Uterus (tissue), 2 donors: ENCODE measurements around the gene HPCAL4.

Experiments used
- CTCF ChIP-seq, 4 experiments: fragments of 200-600 bp in 2 of 4; fragments of 450-650 bp in 2 of 4; sonication (generic) in 2 of 4; IDR thresholded peaks; one replicate each; pipeline ENCODE4 v1.5.1; 2016 to 2019; ENCODE audit warnings: antibody characterized with exemption in 4 of 4, mild to moderate bottlenecking in 2 of 4, moderate library complexity in 1 of 4
- POLR2A ChIP-seq, 2 donors: fragments of 450-650 bp; IDR thresholded peaks; one replicate each; pipeline ENCODE4 v1.6.1; 2016; ENCODE audit warnings: antibody characterized with exemption in 2 of 2, mild to moderate bottlenecking in 1 of 2, moderate library complexity in 1 of 2

- TF ChIP-seq CTCF (IDR thresholded peaks at IDR 0.05) (no peak), POLR2A (IDR thresholded peaks at IDR 0.05) (no peak)
Observed at GRCh38 chr1:39643705-39644104, 47.5 kb downstream of the HPCAL4 start.
